WTC11 (cell line): Measurements from ENCODE around the gene CDK16. TPM values are rescaled to one million over a fixed set of nuclear protein-coding genes. Genes with fewer than 3 reads are reported as not detected.

ENCODE experiments used
- ATAC-seq: fragments of 200-7000 bp; cut with Tn5 transposase; 2 replicates; pipeline ENCODE4 v1.10.0; 2021; ENCODE audit warnings: mild to moderate bottlenecking, moderate library complexity
- Bru-seq: library from RNA; stranded (reverse); fragments of 400-500 nt; gene quantifications from one replicate; lab custom pipeline; 2021; lab: Mats Ljungman, UMichigan
- CTCF ChIA-PET: fragments of 300-600 bp; sonication (Branson Sonifier 250); formaldehyde crosslinking; loops from one replicate; lab custom pipeline; 2021; ENCODE audit warnings: antibody characterized with exemption; lab: Charles Lee
- POLR2A ChIA-PET: fragments of 350-600 bp; sonication (Branson Sonifier 250); formaldehyde crosslinking; loops from one replicate; lab custom pipeline; 2021; ENCODE audit warnings: antibody characterized with exemption; lab: Charles Lee
- DNase-seq: peaks from one replicate; pipeline ENCODE4 v3.0.0; 2021; ENCODE audit warnings: low spot score
- H3K27ac Mint-ChIP-seq: 2 replicates; pipeline ENCODE4 v1.8.0; 2021; ENCODE audit warnings: mixed read lengths
- H3K27me3 Mint-ChIP-seq: 2 replicates; pipeline ENCODE4 v1.8.0; 2021; ENCODE audit warnings: low read depth, mild to moderate bottlenecking, moderate library complexity, mixed read lengths
- H3K36me3 Mint-ChIP-seq: 2 replicates; pipeline ENCODE4 v1.8.0; 2021; ENCODE audit warnings: mixed read lengths
- H3K4me1 Mint-ChIP-seq: 2 replicates; pipeline ENCODE4 v1.8.0; 2022; ENCODE audit warnings: mixed read lengths
- H3K4me3 Mint-ChIP-seq: 2 replicates; pipeline ENCODE4 v1.8.0; 2021; ENCODE audit warnings: mild to moderate bottlenecking, moderate library complexity, mixed read lengths
- H3K9me3 Mint-ChIP-seq: 2 replicates; pipeline ENCODE4 v1.8.0; 2021; ENCODE audit warnings: mixed read lengths
- CREB1 ChIP-seq: sonication (generic); formaldehyde crosslinking; IDR thresholded peaks from 2 replicates; pipeline ENCODE4 v1.8.0; 2023; ENCODE audit warnings: mild to moderate bottlenecking, missing genetic modification reagents
- CREM ChIP-seq: sonication (generic); formaldehyde crosslinking; IDR thresholded peaks from 2 replicates; pipeline ENCODE4 v1.8.1; 2022; ENCODE audit warnings: mild to moderate bottlenecking, missing genetic modification reagents, moderate library complexity
- FOXK1 ChIP-seq: sonication (generic); formaldehyde crosslinking; IDR thresholded peaks from 2 replicates; pipeline ENCODE4 v1.8.0; 2022; ENCODE audit warnings: mild to moderate bottlenecking, moderate library complexity, missing genetic modification reagents
- NR3C1 ChIP-seq: sonication (generic); formaldehyde crosslinking; conservative IDR thresholded peaks from 2 replicates; pipeline ENCODE4 v1.8.1; 2023; ENCODE audit warnings: low read depth, mild to moderate bottlenecking, missing genetic modification reagents
- SOX15 ChIP-seq: fragments of 250-450 bp; sonication (Bioruptor Pico); IDR thresholded peaks from 2 replicates; pipeline ENCODE4 v1.9.0; 2021; ENCODE audit warnings: mild to moderate bottlenecking
- TCF7 ChIP-seq: sonication (generic); formaldehyde crosslinking; IDR thresholded peaks from 2 replicates; pipeline ENCODE4 v1.8.0; 2022; ENCODE audit warnings: mild to moderate bottlenecking, low read depth, missing genetic modification reagents, moderate library complexity
- TEAD1 ChIP-seq: sonication (generic); formaldehyde crosslinking; IDR thresholded peaks from 2 replicates; pipeline ENCODE4 v1.8.0; 2022; ENCODE audit warnings: mild to moderate bottlenecking, missing genetic modification reagents
- ZNF219 ChIP-seq: sonication (generic); formaldehyde crosslinking; IDR thresholded peaks from 2 replicates; pipeline ENCODE4 v1.8.0; 2023; ENCODE audit warnings: missing genetic modification reagents, mild to moderate bottlenecking, borderline replicate concordance
- ZNF263 ChIP-seq: sonication (generic); formaldehyde crosslinking; IDR thresholded peaks from 2 replicates; pipeline ENCODE4 v1.8.1; 2022; ENCODE audit warnings: low read depth, mild to moderate bottlenecking, moderate library complexity, missing genetic modification reagents
- ZNF416 ChIP-seq: fragments of 250-450 bp; sonication (Bioruptor Pico); IDR thresholded peaks from 2 replicates; pipeline ENCODE4 v1.9.0; 2021; ENCODE audit warnings: mild to moderate bottlenecking, inconsistent platforms
- long read RNA-seq, 3 experiments: library from RNA in 1 of 3; library from capped mRNA in 1 of 3; library from polyadenylated mRNA in 1 of 3; unstranded in 2 of 3; stranded (forward) in 1 of 3; transcript quantifications; one replicate each; pipeline ENCODE4 v2.0.0, GENCODE V29; 2021
- total RNA-seq: library from RNA; stranded (reverse); gene quantifications from 3 replicates; pipeline ENCODE4 v1.2.3, GENCODE V29; 2021
- TF ChIP-seq, protein P1 (sequence below): sonication (generic); formaldehyde crosslinking; IDR thresholded peaks from 2 replicates; pipeline ENCODE4 v1.8.1; 2023; ENCODE audit warnings: mild to moderate bottlenecking, moderate library complexity, missing genetic modification reagents
- TF ChIP-seq, protein P2 (sequence below): sonication (generic); formaldehyde crosslinking; IDR thresholded peaks from 2 replicates; pipeline ENCODE4 v1.8.0; 2022; ENCODE audit warnings: mild to moderate bottlenecking, missing genetic modification reagents
- TF ChIP-seq, protein P3 (sequence below): sonication (generic); formaldehyde crosslinking; IDR thresholded peaks from 2 replicates; pipeline ENCODE4 v1.8.1; 2022; ENCODE audit warnings: mild to moderate bottlenecking, moderate library complexity, missing genetic modification reagents
- TF ChIP-seq, protein P4 (sequence below): sonication (generic); formaldehyde crosslinking; IDR thresholded peaks from 2 replicates; pipeline ENCODE4 v1.8.1; 2023; ENCODE audit warnings: mild to moderate bottlenecking, missing genetic modification reagents
- TF ChIP-seq, protein P5 (sequence below): sonication (generic); formaldehyde crosslinking; conservative IDR thresholded peaks from 2 replicates; pipeline ENCODE4 v1.8.1; 2022; ENCODE audit warnings: mild to moderate bottlenecking, missing genetic modification reagents
- TF ChIP-seq, protein P6 (sequence below): fragments of 250-450 bp; sonication (Bioruptor Pico); IDR thresholded peaks from 2 replicates; pipeline ENCODE4 v1.9.0; 2021; ENCODE audit warnings: mild to moderate bottlenecking

Gene CDK16
- total RNA-seq (130 to 150 TPM (median 145 TPM) in 3 replicates), Bru-seq, nascent RNA (percentile 79 among the genes with signal in this experiment)
- long read RNA-seq, experiment 1, transcript CDK16-202 (16 exons, 3,144 nt), result major isoform, 396 of 596 reads
- long read RNA-seq, experiment 1, transcript CDK16-204 (16 exons, 3,158 nt), result minor isoform, 51 of 596 reads
- long read RNA-seq, experiment 1, partial matches to known transcripts, result 34 of 596 reads
- long read RNA-seq, experiment 1, other reads (novel, unspliced or antisense), result 115 of 596 reads
- long read RNA-seq, experiment 2, transcript CDK16-204 (16 exons, 3,158 nt), result minor isoform, 7 of 172 reads
- long read RNA-seq, experiment 2, transcript CDK16-202 (16 exons, 3,144 nt), result major isoform, 60 of 172 reads
- long read RNA-seq, experiment 2, partial matches to known transcripts, result 37 of 172 reads
- long read RNA-seq, experiment 2, other reads (novel, unspliced or antisense), result 68 of 172 reads
- long read RNA-seq, experiment 3, transcript CDK16-204 (16 exons, 3,158 nt), result major isoform, 7 of 19 reads
- long read RNA-seq, experiment 3, partial matches to known transcripts, result 6 of 19 reads
- long read RNA-seq, experiment 3, other reads (novel, unspliced or antisense), result 6 of 19 reads

DNA sequence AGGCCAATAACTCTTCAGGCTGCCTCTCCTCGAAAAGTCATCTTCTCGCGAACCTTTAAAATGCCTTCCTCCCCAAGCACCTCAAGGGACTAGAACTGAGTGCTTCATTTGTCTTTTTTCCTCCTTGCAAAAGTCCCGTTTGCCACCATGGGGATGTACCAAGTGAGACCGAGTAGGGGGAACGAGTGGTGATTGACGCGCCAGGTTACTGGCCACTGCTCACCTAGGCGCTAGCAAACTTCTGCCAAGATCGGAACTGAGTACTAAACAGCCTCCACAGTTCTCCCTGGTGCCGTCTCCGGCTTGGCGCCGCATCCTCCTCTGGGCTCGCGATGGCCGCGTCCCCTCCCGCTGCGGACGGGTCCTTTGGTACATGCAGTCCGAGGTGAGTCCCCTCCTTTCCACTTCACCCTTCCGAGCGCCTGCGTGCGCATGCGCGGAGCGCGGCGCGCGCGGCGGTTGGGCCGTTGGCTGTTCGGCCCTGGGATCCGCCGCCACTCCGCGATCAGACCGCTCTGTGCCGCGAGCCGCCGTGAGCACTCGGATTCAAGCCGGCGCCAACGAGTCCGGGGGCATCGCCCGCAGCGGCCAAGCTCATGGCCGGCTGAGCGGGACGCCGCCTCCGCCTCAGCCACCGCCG is at the start of gene CDK16:
CDK16 (plus strand) TSS at position 402 of the 640 bp plus-strand sequence. CDS start 4,877 bp downstream, outside the sequence.
- peak within 1 kb of the TSS; percentile 90 for H3K4me3 Mint-ChIP-seq
- H3K27ac Mint-ChIP-seq, result peak within 1 kb of the TSS; percentile 99
- POLR2A ChIA-PET, result interaction anchor here (0.6 to 2.3 kb wide), 9 partner anchors 15 to 338 kb away, joined by 3 to 14 read pairs (median 3); partner anchors contain the start of gene USP11
- H3K9me3 Mint-ChIP-seq, result no peaks in the 10 kb centered on the region
- H3K36me3 Mint-ChIP-seq, result peaks cover 35% of the 10 kb centered on the region
- no peaks in the 10 kb centered on the region; the same call in 1 of the 2 replicates for H3K27me3 Mint-ChIP-seq
- peaks cover 30% of the 10 kb centered on the region for H3K4me1 Mint-ChIP-seq
- DNase-seq (peak; percentile 54), ATAC-seq (peak; percentile 17)
- CTCF ChIA-PET, result interaction anchor here (0.9 to 1.5 kb wide), 6 partner anchors 18 to 304 kb away, joined by 3 to 18 read pairs (median 6); no protein-coding TSS in a partner anchor
- TF ChIP-seq, protein P1, sequence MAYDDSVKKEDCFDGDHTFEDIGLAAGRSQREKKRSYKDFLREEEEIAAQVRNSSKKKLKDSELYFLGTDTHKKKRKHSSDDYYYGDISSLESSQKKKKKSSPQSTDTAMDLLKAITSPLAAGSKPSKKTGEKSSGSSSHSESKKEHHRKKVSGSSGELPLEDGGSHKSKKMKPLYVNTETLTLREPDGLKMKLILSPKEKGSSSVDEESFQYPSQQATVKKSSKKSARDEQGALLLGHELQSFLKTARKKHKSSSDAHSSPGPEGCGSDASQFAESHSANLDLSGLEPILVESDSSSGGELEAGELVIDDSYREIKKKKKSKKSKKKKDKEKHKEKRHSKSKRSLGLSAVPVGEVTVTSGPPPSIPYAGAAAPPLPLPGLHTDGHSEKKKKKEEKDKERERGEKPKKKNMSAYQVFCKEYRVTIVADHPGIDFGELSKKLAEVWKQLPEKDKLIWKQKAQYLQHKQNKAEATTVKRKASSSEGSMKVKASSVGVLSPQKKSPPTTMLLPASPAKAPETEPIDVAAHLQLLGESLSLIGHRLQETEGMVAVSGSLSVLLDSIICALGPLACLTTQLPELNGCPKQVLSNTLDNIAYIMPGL (CRISPR knock-in tag), result peak; percentile 79
- TF ChIP-seq, protein P2, sequence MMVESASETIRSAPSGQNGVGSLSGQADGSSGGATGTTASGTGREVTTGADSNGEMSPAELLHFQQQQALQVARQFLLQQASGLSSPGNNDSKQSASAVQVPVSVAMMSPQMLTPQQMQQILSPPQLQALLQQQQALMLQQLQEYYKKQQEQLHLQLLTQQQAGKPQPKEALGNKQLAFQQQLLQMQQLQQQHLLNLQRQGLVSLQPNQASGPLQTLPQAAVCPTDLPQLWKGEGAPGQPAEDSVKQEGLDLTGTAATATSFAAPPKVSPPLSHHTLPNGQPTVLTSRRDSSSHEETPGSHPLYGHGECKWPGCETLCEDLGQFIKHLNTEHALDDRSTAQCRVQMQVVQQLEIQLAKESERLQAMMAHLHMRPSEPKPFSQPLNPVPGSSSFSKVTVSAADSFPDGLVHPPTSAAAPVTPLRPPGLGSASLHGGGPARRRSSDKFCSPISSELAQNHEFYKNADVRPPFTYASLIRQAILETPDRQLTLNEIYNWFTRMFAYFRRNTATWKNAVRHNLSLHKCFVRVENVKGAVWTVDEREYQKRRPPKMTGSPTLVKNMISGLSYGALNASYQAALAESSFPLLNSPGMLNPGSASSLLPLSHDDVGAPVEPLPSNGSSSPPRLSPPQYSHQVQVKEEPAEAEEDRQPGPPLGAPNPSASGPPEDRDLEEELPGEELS (CRISPR knock-in tag), result 0 out of 2 replicates have a peak, but pooled peaks have one; percentile 54
- TF ChIP-seq, protein P3, sequence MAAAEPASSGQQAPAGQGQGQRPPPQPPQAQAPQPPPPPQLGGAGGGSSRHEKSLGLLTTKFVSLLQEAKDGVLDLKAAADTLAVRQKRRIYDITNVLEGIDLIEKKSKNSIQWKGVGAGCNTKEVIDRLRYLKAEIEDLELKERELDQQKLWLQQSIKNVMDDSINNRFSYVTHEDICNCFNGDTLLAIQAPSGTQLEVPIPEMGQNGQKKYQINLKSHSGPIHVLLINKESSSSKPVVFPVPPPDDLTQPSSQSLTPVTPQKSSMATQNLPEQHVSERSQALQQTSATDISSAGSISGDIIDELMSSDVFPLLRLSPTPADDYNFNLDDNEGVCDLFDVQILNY (CRISPR knock-in tag), result no peak

DNA sequence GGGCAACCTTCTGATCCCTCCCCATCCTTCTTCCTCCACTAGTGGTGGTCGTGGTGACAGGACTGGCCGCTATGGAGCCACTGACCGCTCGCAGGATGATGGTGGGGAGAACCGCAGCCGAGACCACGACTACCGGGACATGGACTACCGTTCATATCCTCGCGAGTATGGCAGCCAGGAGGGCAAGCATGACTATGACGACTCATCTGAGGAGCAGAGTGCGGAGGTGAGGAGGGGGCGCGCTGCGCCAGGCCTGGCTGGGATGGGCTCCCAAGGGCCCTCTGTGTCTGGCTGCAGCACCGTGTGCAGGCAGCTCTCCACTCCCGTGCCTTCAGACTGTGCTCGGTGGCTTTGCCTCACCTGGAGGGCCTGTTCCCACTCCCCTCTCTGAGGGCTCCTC is 49.2 kb upstream of the CDK16 start:
- H3K4me1 Mint-ChIP-seq, result no peaks in the 10 kb centered on the region
- H3K27me3 Mint-ChIP-seq, result no peaks in the 10 kb centered on the region
- H3K4me3 Mint-ChIP-seq, result no peak overlapping the region
- CTCF ChIA-PET, result no interaction called here
- TF ChIP-seq NR3C1 (CRISPR knock-in tag), result no peak
- TF ChIP-seq ZNF219 (CRISPR knock-in tag), result no peak
- no peak for TF ChIP-seq CREB1 (CRISPR knock-in tag)
- TF ChIP-seq, protein P4, sequence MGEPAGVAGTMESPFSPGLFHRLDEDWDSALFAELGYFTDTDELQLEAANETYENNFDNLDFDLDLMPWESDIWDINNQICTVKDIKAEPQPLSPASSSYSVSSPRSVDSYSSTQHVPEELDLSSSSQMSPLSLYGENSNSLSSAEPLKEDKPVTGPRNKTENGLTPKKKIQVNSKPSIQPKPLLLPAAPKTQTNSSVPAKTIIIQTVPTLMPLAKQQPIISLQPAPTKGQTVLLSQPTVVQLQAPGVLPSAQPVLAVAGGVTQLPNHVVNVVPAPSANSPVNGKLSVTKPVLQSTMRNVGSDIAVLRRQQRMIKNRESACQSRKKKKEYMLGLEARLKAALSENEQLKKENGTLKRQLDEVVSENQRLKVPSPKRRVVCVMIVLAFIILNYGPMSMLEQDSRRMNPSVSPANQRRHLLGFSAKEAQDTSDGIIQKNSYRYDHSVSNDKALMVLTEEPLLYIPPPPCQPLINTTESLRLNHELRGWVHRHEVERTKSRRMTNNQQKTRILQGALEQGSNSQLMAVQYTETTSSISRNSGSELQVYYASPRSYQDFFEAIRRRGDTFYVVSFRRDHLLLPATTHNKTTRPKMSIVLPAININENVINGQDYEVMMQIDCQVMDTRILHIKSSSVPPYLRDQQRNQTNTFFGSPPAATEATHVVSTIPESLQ (CRISPR knock-in tag), result no peak
- TF ChIP-seq, protein P5, sequence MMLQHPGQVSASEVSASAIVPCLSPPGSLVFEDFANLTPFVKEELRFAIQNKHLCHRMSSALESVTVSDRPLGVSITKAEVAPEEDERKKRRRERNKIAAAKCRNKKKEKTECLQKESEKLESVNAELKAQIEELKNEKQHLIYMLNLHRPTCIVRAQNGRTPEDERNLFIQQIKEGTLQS (CRISPR knock-in tag), result no peak
- TF ChIP-seq, protein P6, sequence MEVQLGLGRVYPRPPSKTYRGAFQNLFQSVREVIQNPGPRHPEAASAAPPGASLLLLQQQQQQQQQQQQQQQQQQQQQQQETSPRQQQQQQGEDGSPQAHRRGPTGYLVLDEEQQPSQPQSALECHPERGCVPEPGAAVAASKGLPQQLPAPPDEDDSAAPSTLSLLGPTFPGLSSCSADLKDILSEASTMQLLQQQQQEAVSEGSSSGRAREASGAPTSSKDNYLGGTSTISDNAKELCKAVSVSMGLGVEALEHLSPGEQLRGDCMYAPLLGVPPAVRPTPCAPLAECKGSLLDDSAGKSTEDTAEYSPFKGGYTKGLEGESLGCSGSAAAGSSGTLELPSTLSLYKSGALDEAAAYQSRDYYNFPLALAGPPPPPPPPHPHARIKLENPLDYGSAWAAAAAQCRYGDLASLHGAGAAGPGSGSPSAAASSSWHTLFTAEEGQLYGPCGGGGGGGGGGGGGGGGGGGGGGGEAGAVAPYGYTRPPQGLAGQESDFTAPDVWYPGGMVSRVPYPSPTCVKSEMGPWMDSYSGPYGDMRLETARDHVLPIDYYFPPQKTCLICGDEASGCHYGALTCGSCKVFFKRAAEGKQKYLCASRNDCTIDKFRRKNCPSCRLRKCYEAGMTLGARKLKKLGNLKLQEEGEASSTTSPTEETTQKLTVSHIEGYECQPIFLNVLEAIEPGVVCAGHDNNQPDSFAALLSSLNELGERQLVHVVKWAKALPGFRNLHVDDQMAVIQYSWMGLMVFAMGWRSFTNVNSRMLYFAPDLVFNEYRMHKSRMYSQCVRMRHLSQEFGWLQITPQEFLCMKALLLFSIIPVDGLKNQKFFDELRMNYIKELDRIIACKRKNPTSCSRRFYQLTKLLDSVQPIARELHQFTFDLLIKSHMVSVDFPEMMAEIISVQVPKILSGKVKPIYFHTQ (CRISPR knock-in tag), result no peak
- TF ChIP-seq SOX15 (CRISPR knock-in tag), result no peak
- TF ChIP-seq TEAD1 (CRISPR knock-in tag), result no peak
- TF ChIP-seq ZNF263, result no peak
- TF ChIP-seq CREM (CRISPR knock-in tag), result no peak
- no peak for TF ChIP-seq TCF7 (CRISPR knock-in tag)
- TF ChIP-seq FOXK1 (CRISPR knock-in tag), result no peak
- TF ChIP-seq ZNF416 (CRISPR knock-in tag), result no peak
- TF ChIP-seq, protein P3 (CRISPR knock-in tag), result no peak
- no peak overlapping the region; the same call in 1 of the 2 replicates for H3K27ac Mint-ChIP-seq
- H3K36me3 Mint-ChIP-seq, result peaks cover 13% of the 10 kb centered on the region
- ATAC-seq (no peak), DNase-seq (no peak)
- no peaks in the 10 kb centered on the region for H3K9me3 Mint-ChIP-seq
- POLR2A ChIA-PET, result no interaction called here
